Hippocampal formation (tissue), 2 donors: ENCODE measurements around the gene ITSN1.
"Not testable (repeated sequence)": the region's sequence is repeated elsewhere in the genome, so short reads cannot be mapped to it uniquely, and the experiment has no call there.

ENCODE experiments used
- DNase-seq, 2 donors: peaks; one replicate each; lab custom pipeline; 2025; lab: John Stamatoyannopoulos, UW

The ITSN1 gene

DNA sequence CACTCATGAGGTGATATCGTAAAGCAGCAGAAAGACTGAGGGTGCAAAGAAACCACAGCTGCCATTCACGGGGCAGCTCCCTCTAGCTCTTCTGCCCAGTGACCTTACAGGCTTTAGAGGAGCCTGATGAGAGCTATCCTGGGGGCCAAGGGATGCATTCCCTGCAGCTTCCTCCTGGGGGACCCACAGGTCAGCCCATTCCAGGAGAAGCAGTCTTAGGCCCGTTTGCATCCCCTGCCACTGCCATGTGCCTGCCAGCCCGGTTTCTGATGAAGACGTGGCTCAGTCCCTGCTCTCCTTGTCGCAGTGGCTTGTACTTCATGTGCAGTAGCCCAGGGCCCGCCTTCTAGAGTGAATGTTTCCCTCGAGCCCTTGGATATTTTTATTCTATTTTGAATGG, 250.6 kb downstream of the ITSN1 start:
- no peak for DNase-seq

DNA sequence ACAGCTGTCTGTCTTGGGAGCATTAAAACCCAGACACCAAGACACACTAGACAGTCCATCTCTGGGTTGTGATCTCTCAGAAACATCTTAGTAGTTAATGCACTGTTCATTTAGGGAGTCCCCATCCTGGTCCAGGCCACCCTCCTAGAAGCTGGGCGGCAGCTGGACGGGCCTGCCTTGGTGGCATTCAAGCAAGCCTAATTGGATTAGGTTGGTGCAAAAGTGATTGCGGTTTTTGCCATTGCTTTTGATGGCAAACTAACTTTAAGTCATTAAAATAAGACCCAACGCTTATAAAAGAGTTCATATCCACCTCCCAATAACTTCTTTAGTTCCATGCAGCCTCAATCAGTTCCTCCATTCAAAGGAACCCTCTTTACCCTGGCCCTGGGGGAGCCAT, 251.6 kb downstream of the ITSN1 start:
- DNase-seq, result no peak

- DNase-seq, result peak; percentile 34 to 77
Measured at GRCh38 chr21:33894736-33895288, 252.5 kb downstream of the ITSN1 start.

GRCh38 chr21:33895356-33895755, 253.1 kb downstream of the ITSN1 start:
- no peak for DNase-seq

DNA sequence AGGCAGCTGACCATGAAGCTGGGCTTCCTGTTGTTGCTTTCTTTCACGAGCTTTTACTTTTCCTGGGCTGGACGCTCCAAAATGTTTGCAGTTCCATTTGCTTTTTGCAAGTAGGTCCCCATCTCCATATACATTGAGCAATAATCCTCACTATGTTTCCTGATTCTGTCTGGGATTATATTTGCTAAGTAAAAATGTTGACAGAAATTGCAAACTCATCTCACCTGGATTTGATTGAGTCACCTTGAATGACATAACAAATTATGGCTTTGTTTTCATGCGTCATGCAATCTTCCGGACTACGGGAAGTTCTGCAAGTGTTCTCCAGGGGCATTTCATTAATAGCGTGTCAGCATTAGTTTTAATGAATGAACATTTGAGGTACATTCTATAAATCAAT, 254.4 kb downstream of the ITSN1 start:
- no peak for DNase-seq

DNA sequence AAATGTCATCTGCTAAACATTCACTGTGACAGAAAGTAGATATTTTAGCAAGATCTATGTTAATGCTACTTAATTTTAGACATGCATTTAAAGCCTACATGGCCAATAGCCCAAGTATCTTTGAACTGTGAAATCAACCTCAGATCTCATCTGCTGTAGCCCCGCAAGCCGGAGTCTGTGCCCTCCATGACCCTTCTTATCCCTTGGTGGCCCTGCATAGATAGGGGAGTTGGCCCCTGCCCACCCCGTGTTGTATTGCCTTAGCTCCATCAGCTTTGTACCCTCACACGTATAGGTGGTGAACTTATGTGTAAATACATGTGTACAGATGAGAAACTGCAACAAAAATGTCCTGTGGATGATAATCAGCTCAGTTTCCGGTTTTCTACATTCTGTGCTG, 254.8 kb downstream of the ITSN1 start:
- DNase-seq, result no peak

DNA sequence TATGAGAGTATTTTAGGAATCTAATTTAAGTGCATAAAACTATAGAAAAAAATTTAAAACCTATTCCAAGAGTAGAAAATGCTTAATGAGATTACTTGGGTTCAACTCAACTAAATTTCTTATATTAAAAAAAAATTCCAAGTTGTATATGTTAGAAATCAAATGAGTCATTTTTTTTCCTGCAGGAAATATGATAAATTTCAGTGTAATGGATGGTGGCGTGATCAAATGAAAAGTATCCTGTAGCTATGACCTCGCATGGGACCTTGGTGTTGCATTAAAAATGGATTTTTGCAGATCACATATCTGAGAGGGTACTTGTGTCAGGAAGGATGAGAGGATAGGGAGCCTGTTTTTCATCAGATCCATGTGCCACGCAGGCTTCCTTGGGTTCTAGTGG, 255.4 kb downstream of the ITSN1 start:
- DNase-seq, result no peak

DNA sequence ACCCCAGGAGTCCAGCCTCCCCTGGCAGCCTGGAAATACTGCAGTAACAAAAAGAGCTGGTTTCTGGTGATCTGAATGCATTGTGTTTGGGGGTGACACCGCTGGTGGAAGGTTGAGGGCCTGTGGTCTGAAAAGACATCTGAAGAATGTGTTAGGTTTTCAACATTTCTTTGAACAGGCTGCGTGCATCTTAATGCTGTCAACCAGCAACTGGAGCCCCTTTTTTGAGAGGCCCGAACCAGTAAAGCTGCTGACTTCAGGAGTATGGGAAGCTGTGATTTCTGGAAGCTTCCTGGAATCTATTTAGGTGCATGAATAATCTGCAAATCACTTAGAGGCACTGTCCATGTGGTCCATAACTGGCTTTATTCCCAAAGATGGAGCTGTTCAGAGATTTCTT, 256.3 kb downstream of the ITSN1 start:
- no peak for DNase-seq

GRCh38 chr21:33899199-33899598, 256.9 kb downstream of the ITSN1 start:
- no peak for DNase-seq

GRCh38 chr21:33901412-33902288, 259.3 kb downstream of the ITSN1 start:
- DNase-seq, result no peak

DNA sequence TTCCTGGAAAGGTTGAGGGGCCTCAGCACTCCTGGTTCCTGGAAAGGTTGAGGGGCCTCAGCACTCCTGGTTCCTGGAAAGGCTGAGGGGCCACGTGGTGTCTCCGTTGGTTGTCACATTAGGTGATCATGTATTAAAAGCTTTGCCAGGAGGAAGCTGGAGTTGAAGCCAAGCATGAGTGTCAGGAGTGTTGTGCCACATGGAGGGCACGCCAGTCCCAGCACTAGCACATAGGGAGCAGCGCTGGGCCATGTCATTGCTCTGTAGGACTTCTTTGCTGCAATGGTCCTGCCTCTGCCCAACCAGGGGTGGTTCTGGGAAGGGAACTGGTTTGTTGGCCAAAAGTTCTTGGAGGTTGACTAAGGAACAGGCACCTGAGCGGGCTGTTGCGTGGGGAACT, 260.0 kb downstream of the ITSN1 start:
- no peak for DNase-seq

DNA sequence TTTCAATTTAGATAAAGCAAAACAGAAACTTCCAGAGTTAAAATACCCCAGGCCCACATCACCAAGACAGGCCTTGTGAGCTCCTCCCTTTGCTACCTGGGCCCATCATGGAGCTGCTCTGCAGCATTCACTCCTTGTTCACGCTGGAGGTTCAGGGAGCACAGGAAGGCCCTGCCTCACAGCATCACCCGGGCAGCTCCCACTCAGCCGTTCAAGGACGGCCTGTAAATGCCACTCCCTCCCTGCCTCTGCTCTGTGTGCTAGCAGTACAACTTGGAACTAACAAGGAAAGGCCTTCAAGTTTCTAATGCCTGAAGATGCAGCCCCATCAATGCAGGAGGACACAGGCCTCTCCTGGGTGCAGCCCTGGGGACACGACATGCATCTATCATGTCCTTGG, 261.7 kb downstream of the ITSN1 start:
- DNase-seq, result no peak

GRCh38 chr21:33908760-33909159, 266.5 kb downstream of the ITSN1 start:
- no peak for DNase-seq

- DNase-seq, result no peak
Measured at GRCh38 chr21:33909756-33910155, 267.5 kb downstream of the ITSN1 start.

GRCh38 chr21:33914188-33914587, 271.9 kb downstream of the ITSN1 start:
- DNase-seq, result no peak

- peak; percentile 97 to 98 for DNase-seq
Measured at GRCh38 chr21:33915368-33916199, 273.3 kb downstream of the ITSN1 start, which contains the start of gene ATP5PO. ATP5PO (minus strand) TSS chr21:33915804; CDS start chr21:33915763, 41 bp downstream.

GRCh38 chr21:33916200-33916567, 273.9 kb downstream of the ITSN1 start:
- no peak for DNase-seq

DNA sequence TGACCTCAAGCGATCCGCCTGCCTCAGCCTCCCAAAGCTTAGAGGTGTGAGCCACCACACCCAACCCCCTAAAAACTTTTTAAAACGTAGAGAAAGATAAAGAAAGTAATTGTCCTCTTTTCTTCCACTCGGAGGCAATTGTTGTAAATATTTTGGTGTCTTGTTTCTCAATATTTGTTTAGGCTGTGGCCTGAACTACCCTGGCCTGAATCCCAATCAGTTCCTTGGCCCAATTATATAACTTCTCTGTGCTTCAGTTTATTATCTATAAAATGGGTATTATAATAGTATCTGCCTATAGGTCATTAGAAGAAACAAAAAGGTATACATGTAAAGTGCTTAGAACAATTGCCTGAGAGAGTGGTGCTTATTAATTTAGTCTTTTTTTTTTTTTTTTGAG, 275.1 kb downstream of the ITSN1 start:
- no peak for DNase-seq

GRCh38 chr21:33924079-33924765, 281.9 kb downstream of the ITSN1 start:
- peak; percentile 89 to 91 for DNase-seq

GRCh38 chr21:33924766-33925100, 282.4 kb downstream of the ITSN1 start:
- peak in 1 of 2 donors; percentile 31 for DNase-seq

- not testable (repeated sequence) for DNase-seq
Measured at GRCh38 chr21:33926248-33926647, 283.9 kb downstream of the ITSN1 start.
